Neural progenitor cell (in vitro differentiated cells): ENCODE data around the gene RPL22.

ENCODE experiments used
- EZH2 ChIP-seq: fragments of 200-600 bp; sonication (generic); IDR thresholded peaks from 2 replicates; pipeline ENCODE4 v1.6.1; 2017; ENCODE audit warnings: antibody characterized with exemption, mild to moderate bottlenecking, moderate library complexity
- TF ChIP-seq, protein P1 (sequence below): fragments of 200-600 bp; sonication (generic); IDR thresholded peaks from 2 replicates; pipeline ENCODE4 v1.5.1; 2017; ENCODE audit warnings: antibody characterized with exemption, mild to moderate bottlenecking

DNA sequence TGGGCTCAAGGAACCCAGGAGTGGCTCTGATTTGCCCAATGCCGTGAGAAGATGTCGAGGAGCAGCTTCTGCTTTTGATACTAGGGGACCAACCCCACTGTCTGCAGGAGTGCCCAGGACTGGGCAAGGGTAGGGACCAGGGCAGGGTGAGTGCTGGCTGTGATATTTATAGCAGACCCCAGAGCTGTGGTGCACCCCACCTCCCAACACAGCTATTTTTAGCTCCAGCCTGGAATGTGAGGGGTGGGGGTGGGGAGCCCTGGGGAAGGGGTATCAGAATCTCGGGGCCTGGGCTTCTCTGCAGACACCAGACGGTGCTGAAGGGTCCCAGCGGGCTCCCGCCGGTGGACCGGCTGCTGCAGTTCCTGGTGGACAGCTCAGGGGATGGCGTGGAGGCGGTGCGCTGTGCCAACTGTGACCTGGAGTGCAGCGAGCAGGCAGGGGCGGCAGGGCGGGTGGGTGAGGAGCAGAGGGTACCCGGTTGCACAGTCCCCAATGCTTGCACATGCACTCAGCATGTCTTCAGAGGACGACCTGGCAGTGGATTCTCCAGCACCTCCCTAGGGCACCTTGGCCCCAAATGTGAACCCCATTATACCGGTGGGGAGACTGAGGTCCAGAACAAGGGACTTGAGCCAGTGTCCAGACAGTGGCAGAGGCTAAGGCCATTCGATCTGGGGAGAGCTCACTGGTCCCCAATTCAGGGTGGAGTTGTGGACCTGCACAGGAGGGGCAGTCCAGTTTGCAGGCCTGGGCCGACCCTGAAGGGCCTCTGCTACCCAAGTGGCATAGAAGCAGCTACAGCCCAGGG lies 7.9 kb upstream of the RPL22 start:
- TF ChIP-seq, protein P1, sequence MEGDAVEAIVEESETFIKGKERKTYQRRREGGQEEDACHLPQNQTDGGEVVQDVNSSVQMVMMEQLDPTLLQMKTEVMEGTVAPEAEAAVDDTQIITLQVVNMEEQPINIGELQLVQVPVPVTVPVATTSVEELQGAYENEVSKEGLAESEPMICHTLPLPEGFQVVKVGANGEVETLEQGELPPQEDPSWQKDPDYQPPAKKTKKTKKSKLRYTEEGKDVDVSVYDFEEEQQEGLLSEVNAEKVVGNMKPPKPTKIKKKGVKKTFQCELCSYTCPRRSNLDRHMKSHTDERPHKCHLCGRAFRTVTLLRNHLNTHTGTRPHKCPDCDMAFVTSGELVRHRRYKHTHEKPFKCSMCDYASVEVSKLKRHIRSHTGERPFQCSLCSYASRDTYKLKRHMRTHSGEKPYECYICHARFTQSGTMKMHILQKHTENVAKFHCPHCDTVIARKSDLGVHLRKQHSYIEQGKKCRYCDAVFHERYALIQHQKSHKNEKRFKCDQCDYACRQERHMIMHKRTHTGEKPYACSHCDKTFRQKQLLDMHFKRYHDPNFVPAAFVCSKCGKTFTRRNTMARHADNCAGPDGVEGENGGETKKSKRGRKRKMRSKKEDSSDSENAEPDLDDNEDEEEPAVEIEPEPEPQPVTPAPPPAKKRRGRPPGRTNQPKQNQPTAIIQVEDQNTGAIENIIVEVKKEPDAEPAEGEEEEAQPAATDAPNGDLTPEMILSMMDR: no peak
- no peak for TF ChIP-seq EZH2
